A549 (cell line): ENCODE results near the gene UPB1. TPM values are rescaled to one million over a fixed set of nuclear protein-coding genes. Genes with fewer than 3 reads are reported as not detected.
A peak's percentile ranks its signal among the peaks of the same experiment; 100 is the strongest.

Source experiments
- ATAC-seq, 2 experiments: fragments of 200-7000 bp in 1 of 2; fragments of >200 bp in 1 of 2; cut with Nextera tagmentation in 1 of 2; cut with Tn5 transposase in 1 of 2; 3 replicates each; pipeline versions ENCODE4 v1.8.0 to v1.9.1; 2018 to 2020; ENCODE audit warnings: mild to moderate bottlenecking in 1 of 2, moderate library complexity in 1 of 2
- CTCF ChIA-PET: fragments of 300-600 bp; sonication (Branson Sonifier 250); formaldehyde crosslinking; extraction: SDS; loops from one replicate; lab custom pipeline; 2021; ENCODE audit warnings: antibody characterized with exemption, inconsistent platforms; lab: Yijun Ruan, JAX
- POLR2A ChIA-PET: fragments of 350-600 bp; formaldehyde crosslinking; extraction: SDS; loops from one replicate; lab custom pipeline; 2021; ENCODE audit warnings: antibody characterized with exemption, inconsistent platforms; lab: Yijun Ruan, JAX
- DNase-seq, 2 experiments: peaks; one replicate each; pipeline versions ENCODE4 v3.0.0 to v3.0.0-alpha.2; 2011 to 2016; ENCODE audit warnings: low read depth in 1 of 2, low spot score in 1 of 2
- FAIRE-seq: peaks from 2 replicates; lab custom pipeline; 2011; peaks lifted over from hg19 to GRCh38; lab: Jason Lieb, UNC
- H3K27ac ChIP-seq, 2 experiments: fragments of >200 bp; sonication (Bioruptor Twin); formaldehyde crosslinking; 3 replicates each; pipeline ENCODE4 v1.5.1; 2016 to 2017
- H3K4me1 ChIP-seq: fragments of >200 bp; sonication (Bioruptor Twin); formaldehyde crosslinking; 3 replicates; pipeline ENCODE4 v1.6.1; 2016
- H3K4me2 ChIP-seq: fragments of >200 bp; sonication (Bioruptor Twin); formaldehyde crosslinking; 3 replicates; pipeline ENCODE4 v1.6.1; 2016
- H3K4me3 ChIP-seq: fragments of >200 bp; sonication (Bioruptor Twin); formaldehyde crosslinking; 3 replicates; pipeline ENCODE4 v1.5.1; 2016
- H3K9me3 ChIP-seq: fragments of >200 bp; sonication (Bioruptor Twin); formaldehyde crosslinking; 3 replicates; pipeline ENCODE4 v1.6.1; 2016
- ATOH8 ChIP-seq: fragments of 250-450 bp; sonication (Bioruptor Pico); IDR thresholded peaks from 2 replicates; pipeline ENCODE4 v1.5.0; 2020; ENCODE audit warnings: low read depth, mild to moderate bottlenecking, moderate library complexity
- BHLHE40 ChIP-seq: IDR thresholded peaks from 2 replicates; pipeline ENCODE4 v1.6.1; 2012; ENCODE audit warnings: low read depth, low read length, inconsistent platforms
- CBX2 ChIP-seq: fragments of 200-600 bp; sonication (generic); IDR thresholded peaks from 2 replicates; pipeline ENCODE4 v1.6.1; 2016; ENCODE audit warnings: low read depth, mild to moderate bottlenecking, borderline replicate concordance
- CEBPB ChIP-seq, 2 experiments: fragments of >200 bp in 1 of 2; sonication (Bioruptor Twin) in 1 of 2; formaldehyde crosslinking in 1 of 2; IDR thresholded peaks; 2 replicates each; pipeline ENCODE4 v1.6.1; 2012 to 2016
- CHD2 ChIP-seq: fragments of 150-350 bp; IDR thresholded peaks from 2 replicates; pipeline ENCODE4 v1.6.1; 2014; ENCODE audit warnings: low read length; ENCODE audit not compliant: partially characterized antibody
- CHD4 ChIP-seq: fragments of 200-600 bp; sonication (generic); IDR thresholded peaks from 2 replicates; pipeline ENCODE4 v1.6.1; 2016; ENCODE audit warnings: antibody characterized with exemption, mild to moderate bottlenecking, borderline replicate concordance
- E2F6 ChIP-seq: IDR thresholded peaks from 2 replicates; pipeline ENCODE4 v1.6.1; 2012; ENCODE audit warnings: low read depth, borderline replicate concordance
- EHF ChIP-seq: fragments of 250-450 bp; sonication (Bioruptor Pico); IDR thresholded peaks from 2 replicates; pipeline ENCODE4 v1.5.0; 2020; ENCODE audit warnings: mild to moderate bottlenecking
- HDAC2 ChIP-seq: fragments of 200-600 bp; sonication (generic); IDR thresholded peaks from 2 replicates; pipeline ENCODE4 v1.6.1; 2016
- HMGXB4 ChIP-seq: fragments of 250-450 bp; sonication (Bioruptor Pico); IDR thresholded peaks from 2 replicates; pipeline ENCODE4 v1.5.0; 2021; ENCODE audit warnings: mild to moderate bottlenecking, moderate library complexity, borderline replicate concordance
- HOXB13 ChIP-seq: fragments of 250-450 bp; sonication (Bioruptor Pico); IDR thresholded peaks from 2 replicates; pipeline ENCODE4 v1.5.0; 2020; ENCODE audit warnings: low read depth, mild to moderate bottlenecking, moderate library complexity
- HOXB5 ChIP-seq: fragments of 250-450 bp; sonication (Bioruptor Pico); IDR thresholded peaks from 2 replicates; pipeline ENCODE4 v1.5.0; 2020; ENCODE audit warnings: mild to moderate bottlenecking, moderate library complexity
- KDM1A ChIP-seq: fragments of 200-600 bp; sonication (generic); IDR thresholded peaks from 2 replicates; pipeline ENCODE4 v1.6.1; 2016; ENCODE audit warnings: low read depth, mild to moderate bottlenecking
- MYC ChIP-seq: IDR thresholded peaks from 2 replicates; pipeline ENCODE4 v1.6.1; 2012; ENCODE audit warnings: mild to moderate bottlenecking, inconsistent platforms, low read length, improper control_type of control experiment, borderline replicate concordance
- NFE2L2 ChIP-seq: fragments of 150-350 bp; conservative IDR thresholded peaks from 2 replicates; pipeline ENCODE4 v1.6.1; 2014; ENCODE audit warnings: low read length
- NPAS2 ChIP-seq: fragments of 250-450 bp; sonication (Bioruptor Pico); IDR thresholded peaks from 2 replicates; pipeline ENCODE4 v1.8.0; 2022; ENCODE audit warnings: mild to moderate bottlenecking, moderate library complexity, borderline replicate concordance
- NR3C1 ChIP-seq: fragments of >200 bp; sonication (Bioruptor Twin); formaldehyde crosslinking; IDR thresholded peaks from 3 replicates; pipeline ENCODE4 v1.6.1; 2017
- RAD21 ChIP-seq, 2 experiments: fragments of >200 bp in 1 of 2; sonication (Bioruptor Twin) in 1 of 2; formaldehyde crosslinking in 1 of 2; IDR thresholded peaks in 1 of 2; conservative IDR thresholded peaks in 1 of 2; 2 replicates in 1 of 2; 3 replicates in 1 of 2; pipeline ENCODE4 v1.6.1; 2012 to 2018; ENCODE audit warnings: inconsistent platforms in 1 of 2
- RFX5 ChIP-seq: fragments of 450-650 bp; IDR thresholded peaks from 2 replicates; pipeline ENCODE4 v1.7.1; 2014; ENCODE audit warnings: antibody characterized with exemption, mild to moderate bottlenecking, moderate library complexity
- SMC3 ChIP-seq: fragments of >200 bp; sonication (Bioruptor Twin); formaldehyde crosslinking; IDR thresholded peaks from 3 replicates; pipeline ENCODE4 v1.6.1; 2018; ENCODE audit warnings: inconsistent platforms
- ZC3H11A ChIP-seq: fragments of 450-650 bp; IDR thresholded peaks from 2 replicates; pipeline ENCODE4 v1.6.1; 2014; ENCODE audit warnings: antibody characterized with exemption, mild to moderate bottlenecking
- ZFP36 ChIP-seq: fragments of 450-650 bp; IDR thresholded peaks from 2 replicates; pipeline ENCODE4 v1.6.1; 2014; ENCODE audit warnings: borderline replicate concordance; ENCODE audit not compliant: partially characterized antibody
- ZSCAN20 ChIP-seq: fragments of 250-450 bp; sonication (Bioruptor Pico); IDR thresholded peaks from 2 replicates; pipeline ENCODE4 v1.8.0; 2022; ENCODE audit warnings: mild to moderate bottlenecking, moderate library complexity
- WGBS: methylation state at CpG from one replicate; pipeline ENCODE4 v1.1.6; 2017; ENCODE audit errors: missing lambda C conversion rate; 5-methylcytosine and 5-hydroxymethylcytosine counted together
- polyA plus RNA-seq, 4 experiments: library from polyadenylated mRNA; depleted of rRNA in 3 of 4; stranded (reverse); fragments of >200 nt; fragmentation: RNase III in 1 of 4; extraction: RNeasy Plus Mini Kit Qiagen cat#74134 plus additional on column Dnase treatment in 1 of 4; gene quantifications; 2 replicates in 3 of 4; 3 replicates in 1 of 4; pipeline ENCODE4 v1.2.3, GENCODE V29; 2011 to 2017
- TF ChIP-seq, protein P1 (sequence below): fragments of >200 bp; sonication (Bioruptor Twin); formaldehyde crosslinking; IDR thresholded peaks from 3 replicates; pipeline ENCODE4 v1.5.1; 2016
- TF ChIP-seq, protein P2 (sequence below): IDR thresholded peaks from 2 replicates; pipeline ENCODE4 v1.6.1; 2012

The UPB1 gene
- polyA plus RNA-seq, 2 of the 4 experiments (the other 2 are of a cell fraction): 0.04 TPM; not detected in 1

GRCh38 chr22:24519496-24519895 lies 24.4 kb downstream of the UPB1 start:
- TF ChIP-seq RAD21 (conservative IDR thresholded peaks at IDR 0.05 in 1 of 2, IDR thresholded peaks at IDR 0.05 in 1 of 2) (no peak), MYC (no peak), CHD4 (no peak), HDAC2 (no peak), CEBPB (IDR thresholded peaks at IDR 0.05) (no peak), CHD2 (no peak), NFE2L2 (no peak), E2F6 (no peak), NR3C1 (no peak), CBX2 (no peak), ZFP36 (no peak), HOXB5 (CRISPR knock-in tag) (no peak), BHLHE40 (no peak), SMC3 (no peak), HOXB13 (no peak)

DNA sequence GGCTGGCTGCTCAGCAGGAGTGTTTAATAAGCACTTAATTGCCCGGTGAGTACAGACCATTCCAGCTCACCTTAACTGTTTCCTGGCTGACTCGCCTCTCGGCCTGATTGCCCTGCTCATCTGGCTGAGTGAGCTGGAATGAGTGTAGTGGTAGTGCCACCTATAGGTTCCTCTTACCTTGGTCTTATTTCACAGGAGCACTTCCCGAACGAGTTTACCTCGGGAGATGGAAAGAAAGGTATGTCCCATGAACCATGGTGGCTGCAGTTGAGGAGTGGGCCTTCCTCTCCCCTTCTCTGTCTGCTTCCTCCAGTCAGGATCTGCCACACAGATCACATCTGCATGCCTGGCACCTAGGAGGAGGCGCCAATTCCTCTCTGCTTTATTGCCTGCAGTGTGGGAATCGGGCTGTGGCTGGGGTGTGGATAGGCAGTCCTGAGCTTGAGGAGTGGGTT lies 26.7 kb downstream of the UPB1 start:
- ATAC-seq: peak; percentile 92 to 93; a peak in 5 of 6 replicates
- H3K4me3 ChIP-seq: no peak overlapping the region
- DNase-seq: peak; percentile 71 to 74
- WGBS: 24% methylated on average over 8 of the region's 8 CpGs
- TF ChIP-seq E2F6 (no peak), RFX5 (0 out of 2 replicates have a peak, but pooled peaks have one; percentile 22), RAD21 (conservative IDR thresholded peaks at IDR 0.05 in 1 of 2, IDR thresholded peaks at IDR 0.05 in 1 of 2) (peak; percentile 78 to 84), EHF (no peak), KDM1A (no peak), SMC3 (peak; percentile 57; the same call in 2 of the 3 replicates)
- TF ChIP-seq, protein P1, sequence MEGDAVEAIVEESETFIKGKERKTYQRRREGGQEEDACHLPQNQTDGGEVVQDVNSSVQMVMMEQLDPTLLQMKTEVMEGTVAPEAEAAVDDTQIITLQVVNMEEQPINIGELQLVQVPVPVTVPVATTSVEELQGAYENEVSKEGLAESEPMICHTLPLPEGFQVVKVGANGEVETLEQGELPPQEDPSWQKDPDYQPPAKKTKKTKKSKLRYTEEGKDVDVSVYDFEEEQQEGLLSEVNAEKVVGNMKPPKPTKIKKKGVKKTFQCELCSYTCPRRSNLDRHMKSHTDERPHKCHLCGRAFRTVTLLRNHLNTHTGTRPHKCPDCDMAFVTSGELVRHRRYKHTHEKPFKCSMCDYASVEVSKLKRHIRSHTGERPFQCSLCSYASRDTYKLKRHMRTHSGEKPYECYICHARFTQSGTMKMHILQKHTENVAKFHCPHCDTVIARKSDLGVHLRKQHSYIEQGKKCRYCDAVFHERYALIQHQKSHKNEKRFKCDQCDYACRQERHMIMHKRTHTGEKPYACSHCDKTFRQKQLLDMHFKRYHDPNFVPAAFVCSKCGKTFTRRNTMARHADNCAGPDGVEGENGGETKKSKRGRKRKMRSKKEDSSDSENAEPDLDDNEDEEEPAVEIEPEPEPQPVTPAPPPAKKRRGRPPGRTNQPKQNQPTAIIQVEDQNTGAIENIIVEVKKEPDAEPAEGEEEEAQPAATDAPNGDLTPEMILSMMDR: peak; percentile 60
- FAIRE-seq: no peak
- POLR2A ChIA-PET: no interaction called here
- peak overlapping the region in 1 of 2 experiments; percentile 61; a peak in 2 of 6 replicates for H3K27ac ChIP-seq
- CTCF ChIA-PET: interaction anchor here (0.6 to 3.2 kb wide), 41 partner anchors 9 to 364 kb away, joined by 3 to 18 read pairs (median 4); no protein-coding TSS in a partner anchor
- no peaks in the 10 kb centered on the region for H3K9me3 ChIP-seq
- H3K4me1 ChIP-seq: peaks cover 12% of the 10 kb centered on the region
- H3K4me2 ChIP-seq: peak overlapping the region; percentile 48

More at GRCh38 chr22:24519496-24519895, 24.4 kb downstream of the UPB1 start:
- Histone ChIP-seq H3K4me3 (no peak overlapping the region), H3K4me1 (peaks cover 18% of the 10 kb centered on the region), H3K4me2 (no peak overlapping the region), H3K27ac (no peak overlapping the region), H3K9me3 (no peaks in the 10 kb centered on the region)
- no peak for DNase-seq
- CTCF ChIA-PET: no interaction called here
- WGBS: 90% methylated on average over 4 of the region's 5 CpGs
- FAIRE-seq: no peak
- no peak for ATAC-seq
- POLR2A ChIA-PET: no interaction called here

- Histone ChIP-seq H3K4me3 (no peak overlapping the region), H3K4me1 (peaks cover 12% of the 10 kb centered on the region), H3K9me3 (no peaks in the 10 kb centered on the region), H3K27ac (no peak overlapping the region), H3K4me2 (no peak overlapping the region)
- POLR2A ChIA-PET: no interaction called here
- FAIRE-seq: no peak
- 85% methylated on average over 2 of the region's 2 CpGs for WGBS
- no peak for DNase-seq
- CTCF ChIA-PET: interaction anchor here (0.9 to 3.2 kb wide), 8 partner anchors 48 to 198 kb away, joined by 3 to 13 read pairs (median 3); no protein-coding TSS in a partner anchor
- no peak for ATAC-seq
- TF ChIP-seq ZC3H11A (no peak), ZSCAN20 (CRISPR knock-in tag) (no peak), RFX5 (no peak), NPAS2 (CRISPR knock-in tag) (no peak), ATOH8 (no peak), HMGXB4 (CRISPR knock-in tag) (no peak)
- TF ChIP-seq, protein P2, sequence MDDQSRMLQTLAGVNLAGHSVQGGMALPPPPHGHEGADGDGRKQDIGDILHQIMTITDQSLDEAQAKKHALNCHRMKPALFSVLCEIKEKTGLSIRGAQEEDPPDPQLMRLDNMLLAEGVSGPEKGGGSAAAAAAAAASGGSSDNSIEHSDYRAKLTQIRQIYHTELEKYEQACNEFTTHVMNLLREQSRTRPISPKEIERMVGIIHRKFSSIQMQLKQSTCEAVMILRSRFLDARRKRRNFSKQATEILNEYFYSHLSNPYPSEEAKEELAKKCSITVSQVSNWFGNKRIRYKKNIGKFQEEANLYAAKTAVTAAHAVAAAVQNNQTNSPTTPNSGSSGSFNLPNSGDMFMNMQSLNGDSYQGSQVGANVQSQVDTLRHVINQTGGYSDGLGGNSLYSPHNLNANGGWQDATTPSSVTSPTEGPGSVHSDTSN: no peak
Measured at GRCh38 chr22:24523873-24524272, 28.7 kb downstream of the UPB1 start.
